CD14-positive monocyte (primary cell): ENCODE results near the gene NHERF2. TPM values are rescaled to one million over a fixed set of nuclear protein-coding genes. Genes with fewer than 3 reads are reported as not detected.

Source experiments
- DNase-seq, 3 donors: peaks; one replicate each; pipeline ENCODE4 v3.0.0-alpha.2; 2011 to 2022
- H2AFZ ChIP-seq: 2 replicates; pipeline ENCODE4 v1.6.0; 2012; ENCODE audit warnings: mild to moderate bottlenecking, low read depth, low read length, inconsistent platforms; ENCODE audit not compliant: insufficient read depth, poor library complexity, severe bottlenecking
- H3K27ac ChIP-seq, 2 donors: 1 replicate in 1 of 2; 2 replicates in 1 of 2; pipeline ENCODE4 v1.5.1; 2012 to 2013; ENCODE audit warnings: low read length in 2 of 2, control low read depth in 1 of 2, inconsistent platforms in 1 of 2, low read depth in 1 of 2, mild to moderate bottlenecking in 1 of 2
- H3K27me3 ChIP-seq, 2 donors: one replicate each; pipeline versions ENCODE4 v1.6.0 to v1.6.1; 2011 to 2013; ENCODE audit warnings: low read length in 2 of 2; ENCODE audit not compliant: control insufficient read depth in 2 of 2, insufficient read depth in 2 of 2
- H3K36me3 ChIP-seq, 2 donors: replicated peaks in 1 of 2; 1 replicate in 1 of 2; 2 replicates in 1 of 2; pipeline versions ENCODE4 v1.5.1 to v1.6.1; 2012 to 2013; ENCODE audit warnings: low read length in 2 of 2, control low read depth in 1 of 2, inconsistent platforms in 1 of 2, mild to moderate bottlenecking in 1 of 2; ENCODE audit not compliant: insufficient read depth in 2 of 2, control insufficient read depth in 1 of 2
- H3K4me1 ChIP-seq, 2 donors: 1 replicate in 1 of 2; 2 replicates in 1 of 2; pipeline versions ENCODE4 v1.5.1 to v1.6.1; 2012 to 2013; ENCODE audit warnings: low read length in 2 of 2, control low read depth in 1 of 2, inconsistent platforms in 1 of 2, mild to moderate bottlenecking in 1 of 2, moderate library complexity in 1 of 2; ENCODE audit not compliant: insufficient read depth in 2 of 2, control insufficient read depth in 1 of 2
- H3K4me2 ChIP-seq: replicated peaks from 2 replicates; pipeline ENCODE3; 2012; ENCODE audit warnings: low read length, moderate library complexity, mild to moderate bottlenecking; ENCODE audit not compliant: poor library complexity, severe bottlenecking; ENCODE audit errors: extremely low read depth
- H3K4me3 ChIP-seq, 3 experiments: fragments of 200-600 bp in 1 of 3; sonication (generic) in 1 of 3; replicated peaks in 1 of 3; 1 replicate in 2 of 3; 2 replicates in 1 of 3; pipeline ENCODE4 v1.5.1; 2011 to 2013; ENCODE audit warnings: low read length in 3 of 3, mild to moderate bottlenecking in 3 of 3, control low read depth in 2 of 3, low read depth in 2 of 3, inconsistent platforms in 1 of 3, moderate library complexity in 1 of 3
- H3K79me2 ChIP-seq: 2 replicates; pipeline ENCODE4 v1.6.0; 2012; ENCODE audit warnings: mild to moderate bottlenecking, control low read depth, inconsistent platforms, low read length, moderate library complexity; ENCODE audit not compliant: insufficient read depth
- H3K9ac ChIP-seq: 2 replicates; pipeline ENCODE4 v1.6.0; 2017; ENCODE audit warnings: low read length, mild to moderate bottlenecking; ENCODE audit not compliant: insufficient read depth, poor library complexity, severe bottlenecking
- H3K9me3 ChIP-seq, 2 donors: replicated peaks in 1 of 2; 1 replicate in 1 of 2; 2 replicates in 1 of 2; pipeline versions ENCODE4 v1.5.1 to v1.6.1; 2012 to 2013; ENCODE audit warnings: low read length in 2 of 2, control low read depth in 1 of 2; ENCODE audit not compliant: control insufficient read depth in 1 of 2, insufficient read depth in 1 of 2
- H4K20me1 ChIP-seq: 2 replicates; pipeline ENCODE4 v1.6.0; 2012; ENCODE audit warnings: mild to moderate bottlenecking, low read length, control low read depth, moderate library complexity; ENCODE audit not compliant: insufficient read depth
- H3K27ac Mint-ChIP-seq, 7 donors: one replicate each; pipeline ENCODE4 v1.8.0; 2020; ENCODE audit warnings: mild to moderate bottlenecking in 7 of 7, mixed read lengths in 7 of 7, moderate library complexity in 6 of 7, inconsistent platforms in 2 of 7
- H3K27me3 Mint-ChIP-seq, 3 donors: one replicate each; pipeline ENCODE4 v1.8.0; 2021 to 2022; ENCODE audit warnings: low read depth in 3 of 3, mild to moderate bottlenecking in 3 of 3, mixed read lengths in 3 of 3, moderate library complexity in 3 of 3, inconsistent platforms in 1 of 3
- H3K36me3 Mint-ChIP-seq, 2 donors: one replicate each; pipeline ENCODE4 v1.8.0; 2020; ENCODE audit warnings: mixed read lengths in 2 of 2, inconsistent platforms in 1 of 2, mild to moderate bottlenecking in 1 of 2
- H3K4me1 Mint-ChIP-seq: one replicate; pipeline ENCODE4 v1.8.0; 2020; ENCODE audit warnings: mild to moderate bottlenecking, mixed read lengths
- H3K4me3 Mint-ChIP-seq, 2 donors: one replicate each; pipeline ENCODE4 v1.8.0; 2020; ENCODE audit warnings: mild to moderate bottlenecking in 2 of 2, mixed read lengths in 2 of 2, moderate library complexity in 1 of 2
- H3K9me3 Mint-ChIP-seq, 7 donors: one replicate each; pipeline ENCODE4 v1.8.0; 2020 to 2022; ENCODE audit warnings: mixed read lengths in 7 of 7, mild to moderate bottlenecking in 6 of 7, moderate library complexity in 6 of 7, inconsistent platforms in 2 of 7
- WGBS: methylation state at CpG from one replicate; pipeline ENCODE4 v1.1.5; 2013; ENCODE audit warnings: missing lambda C conversion rate; ENCODE audit not compliant: insufficient coverage; 5-methylcytosine and 5-hydroxymethylcytosine counted together
- intact Hi-C, 2 donors: fragments of 100-400 bp; cut with micrococcal nuclease; formaldehyde crosslinking; loops; one replicate each; pipeline versions ENCODE4 v1.15.0 to v1.15.1; 2023
- polyA plus RNA-seq, 3 donors: library from polyadenylated mRNA; depleted of rRNA in 1 of 3; unstranded in 2 of 3; stranded (reverse) in 1 of 3; fragments of 300-500 nt in 2 of 3; fragments of >200 nt in 1 of 3; fragmentation: Illumina TruSeq in 2 of 3; gene quantifications; 1 replicate in 2 of 3; 2 replicates in 1 of 3; pipeline ENCODE4 v1.2.3, GENCODE V29; 2012 to 2021
- TF ChIP-seq, protein P1 (sequence below): fragments of 200-600 bp; IDR thresholded peaks from one replicate; pipeline ENCODE4 v1.8.0; 2022; ENCODE audit warnings: antibody characterized with exemption, mild to moderate bottlenecking

Gene NHERF2
- polyA plus RNA-seq, 3 donors, result 0.66 to 8.2 (median 0.78) TPM

DNA sequence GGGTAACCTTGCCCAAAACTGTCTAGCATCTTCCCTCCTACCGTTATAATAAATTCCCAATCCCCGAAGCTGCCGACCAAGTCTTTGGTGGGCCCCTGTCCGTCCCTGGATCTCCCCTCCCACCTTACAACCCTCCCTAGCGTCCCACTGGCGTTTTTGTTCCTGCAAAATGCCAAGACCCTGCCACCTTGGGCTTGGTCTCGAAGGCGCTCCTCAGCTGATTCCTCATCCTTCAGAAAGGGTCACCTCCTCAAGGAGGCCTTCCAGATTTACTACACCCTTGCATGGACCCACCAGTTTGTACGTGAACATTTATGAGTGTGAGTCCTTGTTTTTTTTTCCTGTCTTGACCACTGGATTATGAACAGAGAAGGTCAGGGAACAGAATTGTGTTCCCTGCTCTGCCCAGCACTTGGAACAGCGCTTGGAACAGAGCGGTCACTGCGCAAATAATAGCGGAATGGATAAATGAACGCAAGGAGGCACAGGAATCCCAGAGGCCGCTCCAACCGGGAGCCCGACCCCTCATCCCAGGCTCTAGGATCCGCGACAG, 43.6 kb upstream of the NHERF2 start:
- Histone ChIP-seq H4K20me1 (peaks cover 8% of the 10 kb centered on the region), H3K79me2 (no peaks in the 10 kb centered on the region), H3K27me3 (peaks cover 30 to 50% of the 10 kb centered on the region in 2 donors), H3K4me3 (peak overlapping the region; percentile 1 to 87 (median 10)), H3K9ac (peak overlapping the region; percentile 74), H3K36me3 (peaks cover 18 to 25% of the 10 kb centered on the region in 2 donors), H2AFZ (peak overlapping the region; percentile 90), H3K4me1 (peaks cover 20 to 28% of the 10 kb centered on the region in 2 donors), H3K4me2 (peak overlapping the region; percentile 99), H3K27ac (peak overlapping the region in 1 of 2 donors; percentile 73), H3K9me3 (peaks cover 0 to 17% of the 10 kb centered on the region in 2 donors)
- peak overlapping the region; percentile 75 to 89 for H3K4me3 Mint-ChIP-seq
- intact Hi-C loops, result no loop called here
- H3K9me3 Mint-ChIP-seq, result peaks cover 0 to 12% (median 5%) of the 10 kb centered on the region in 7 donors
- WGBS, result 23% methylated on average over 17 of the region's 19 CpGs
- H3K36me3 Mint-ChIP-seq, result peaks cover 30 to 39% of the 10 kb centered on the region in 2 donors
- TF ChIP-seq, protein P1, sequence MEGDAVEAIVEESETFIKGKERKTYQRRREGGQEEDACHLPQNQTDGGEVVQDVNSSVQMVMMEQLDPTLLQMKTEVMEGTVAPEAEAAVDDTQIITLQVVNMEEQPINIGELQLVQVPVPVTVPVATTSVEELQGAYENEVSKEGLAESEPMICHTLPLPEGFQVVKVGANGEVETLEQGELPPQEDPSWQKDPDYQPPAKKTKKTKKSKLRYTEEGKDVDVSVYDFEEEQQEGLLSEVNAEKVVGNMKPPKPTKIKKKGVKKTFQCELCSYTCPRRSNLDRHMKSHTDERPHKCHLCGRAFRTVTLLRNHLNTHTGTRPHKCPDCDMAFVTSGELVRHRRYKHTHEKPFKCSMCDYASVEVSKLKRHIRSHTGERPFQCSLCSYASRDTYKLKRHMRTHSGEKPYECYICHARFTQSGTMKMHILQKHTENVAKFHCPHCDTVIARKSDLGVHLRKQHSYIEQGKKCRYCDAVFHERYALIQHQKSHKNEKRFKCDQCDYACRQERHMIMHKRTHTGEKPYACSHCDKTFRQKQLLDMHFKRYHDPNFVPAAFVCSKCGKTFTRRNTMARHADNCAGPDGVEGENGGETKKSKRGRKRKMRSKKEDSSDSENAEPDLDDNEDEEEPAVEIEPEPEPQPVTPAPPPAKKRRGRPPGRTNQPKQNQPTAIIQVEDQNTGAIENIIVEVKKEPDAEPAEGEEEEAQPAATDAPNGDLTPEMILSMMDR, result no peak
- peaks cover 18% of the 10 kb centered on the region for H3K4me1 Mint-ChIP-seq
- H3K27me3 Mint-ChIP-seq, result peaks cover 50 to 63% (median 52%) of the 10 kb centered on the region in 3 donors
- peak overlapping the region in 3 of 7 donors; percentile 76 to 88 (median 83) for H3K27ac Mint-ChIP-seq
- DNase-seq, result no peak

DNA sequence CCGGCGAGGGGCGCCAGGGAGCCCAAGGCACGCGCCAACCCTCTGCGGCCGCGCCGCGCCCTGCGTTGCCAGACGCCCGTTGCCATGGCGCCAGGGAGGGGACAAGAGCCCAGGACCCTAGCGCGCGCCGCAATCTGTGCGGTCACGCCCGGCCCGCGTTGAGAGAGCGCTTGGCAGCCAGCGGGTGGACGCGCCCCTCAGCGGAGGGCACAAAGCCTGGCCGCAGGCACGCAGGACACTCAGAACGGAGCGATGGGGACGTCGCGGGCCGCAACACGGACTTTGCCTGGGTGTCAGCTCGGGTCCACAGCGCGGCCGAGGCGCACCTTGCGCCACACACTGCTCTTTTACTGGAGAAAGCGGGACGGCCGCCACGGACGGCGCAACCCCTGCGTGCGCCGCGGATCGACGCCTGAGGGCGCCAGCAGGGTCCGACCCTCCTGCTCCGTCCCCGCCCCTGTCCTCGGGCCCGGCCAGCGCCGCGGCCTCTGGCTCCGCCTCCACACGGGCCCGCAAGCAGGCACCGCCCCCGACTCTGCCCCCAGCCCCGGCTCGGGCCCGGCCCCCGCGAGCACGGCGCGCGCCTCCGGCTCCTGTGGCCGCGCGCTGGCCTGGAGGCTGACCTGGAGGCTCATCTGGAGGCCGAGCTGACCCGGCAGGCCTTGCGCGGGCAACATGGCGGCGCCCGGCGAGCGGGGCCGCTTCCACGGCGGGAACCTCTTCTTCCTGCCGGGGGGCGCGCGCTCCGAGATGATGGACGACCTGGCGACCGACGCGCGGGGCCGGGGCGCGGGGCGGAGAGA, 43.0 kb upstream of the NHERF2 start, which contains the start of gene GFER:
Gene GFER (plus strand): TSS at position 650 of the 803 bp plus-strand sequence. CDS start 26 bp downstream, at position 676.
- intact Hi-C loops, result no loop called here
- TF ChIP-seq, protein P1, result peak; percentile 57
- H3K27me3 Mint-ChIP-seq, result peaks cover 53 to 63% (median 55%) of the 10 kb centered on the region in 3 donors
- Histone ChIP-seq H3K9ac (peak within 1 kb of the TSS; percentile 74), H3K36me3 (peaks cover 12 to 18% of the 10 kb centered on the region in 2 donors), H3K4me1 (peaks cover 20 to 28% of the 10 kb centered on the region in 2 donors), H3K79me2 (no peaks in the 10 kb centered on the region), H3K4me2 (peak within 1 kb of the TSS; percentile 99), H4K20me1 (peaks cover 6% of the 10 kb centered on the region), H3K27ac (peak within 1 kb of the TSS in 1 of 2 donors; percentile 73), H3K9me3 (peaks cover 0 to 18% of the 10 kb centered on the region in 2 donors), H3K4me3 (peak within 1 kb of the TSS; percentile 52 to 87 (median 55)), H3K27me3 (peaks cover 30 to 51% of the 10 kb centered on the region in 2 donors), H2AFZ (peak within 1 kb of the TSS; percentile 90)
- H3K4me3 Mint-ChIP-seq, result peak within 1 kb of the TSS; percentile 75 to 89
- peaks cover 0 to 12% (median 6%) of the 10 kb centered on the region in 7 donors for H3K9me3 Mint-ChIP-seq
- H3K4me1 Mint-ChIP-seq, result peaks cover 18% of the 10 kb centered on the region
- peaks cover 27 to 34% of the 10 kb centered on the region in 2 donors for H3K36me3 Mint-ChIP-seq
- H3K27ac Mint-ChIP-seq, result peak within 1 kb of the TSS in 4 of 7 donors; percentile 35 to 88 (median 80)
- under 1% methylated on average over 109 of the region's 109 CpGs for WGBS
- peak; percentile 84 to 86 (median 84) for DNase-seq
